ENCODE data around the gene IL1R2.

GRCh38 chr2:102005989-102006885 is 14.5 kb downstream of the IL1R2 start:
- TF ChIP-seq POLR2A (IDR thresholded peaks at IDR 0.05) = no peak
- TF ChIP-seq EP300 (IDR thresholded peaks at IDR 0.05) = no peak
- TF ChIP-seq, protein P1, sequence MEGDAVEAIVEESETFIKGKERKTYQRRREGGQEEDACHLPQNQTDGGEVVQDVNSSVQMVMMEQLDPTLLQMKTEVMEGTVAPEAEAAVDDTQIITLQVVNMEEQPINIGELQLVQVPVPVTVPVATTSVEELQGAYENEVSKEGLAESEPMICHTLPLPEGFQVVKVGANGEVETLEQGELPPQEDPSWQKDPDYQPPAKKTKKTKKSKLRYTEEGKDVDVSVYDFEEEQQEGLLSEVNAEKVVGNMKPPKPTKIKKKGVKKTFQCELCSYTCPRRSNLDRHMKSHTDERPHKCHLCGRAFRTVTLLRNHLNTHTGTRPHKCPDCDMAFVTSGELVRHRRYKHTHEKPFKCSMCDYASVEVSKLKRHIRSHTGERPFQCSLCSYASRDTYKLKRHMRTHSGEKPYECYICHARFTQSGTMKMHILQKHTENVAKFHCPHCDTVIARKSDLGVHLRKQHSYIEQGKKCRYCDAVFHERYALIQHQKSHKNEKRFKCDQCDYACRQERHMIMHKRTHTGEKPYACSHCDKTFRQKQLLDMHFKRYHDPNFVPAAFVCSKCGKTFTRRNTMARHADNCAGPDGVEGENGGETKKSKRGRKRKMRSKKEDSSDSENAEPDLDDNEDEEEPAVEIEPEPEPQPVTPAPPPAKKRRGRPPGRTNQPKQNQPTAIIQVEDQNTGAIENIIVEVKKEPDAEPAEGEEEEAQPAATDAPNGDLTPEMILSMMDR (IDR thresholded peaks at IDR 0.05) = peak; percentile 40 to 54

All from suprapubic skin (tissue), 3 donors.